AG04449 (cell line): Measurements from ENCODE around the gene LCOR.

ENCODE experiments used
- CTCF ChIA-PET: fragments of 350-600 bp; formaldehyde crosslinking; extraction: SDS; loops from one replicate; lab custom pipeline; 2021; ENCODE audit warnings: antibody characterized with exemption; lab: Yijun Ruan, JAX
- POLR2A ChIA-PET: fragments of 400-600, 350-600 bp; formaldehyde crosslinking; extraction: SDS; loops from one replicate; lab custom pipeline; 2020; ENCODE audit warnings: antibody characterized with exemption, inconsistent platforms; lab: Yijun Ruan, JAX
- DNase-seq: peaks from one replicate; pipeline ENCODE4 v3.0.0-alpha.2; 2010; ENCODE audit warnings: low read depth, low spot score
- H3K4me3 ChIP-seq: 2 replicates; pipeline ENCODE4 v1.5.1; 2011; ENCODE audit warnings: low read depth, mild to moderate bottlenecking, control low read depth, low read length
- CTCF ChIP-seq: IDR thresholded peaks from one replicate; pipeline ENCODE4 v1.5.1; 2011; ENCODE audit warnings: mild to moderate bottlenecking, moderate library complexity, low read length, control low read depth, inconsistent platforms; ENCODE audit not compliant: insufficient read depth; ENCODE audit errors: missing control alignments

Gene LCOR

GRCh38 chr10:96890580-96890979 lies 58.5 kb downstream of the LCOR start:
- no peak for DNase-seq
- no peak overlapping the region for H3K4me3 ChIP-seq
- no peak for TF ChIP-seq CTCF
- POLR2A ChIA-PET: interaction anchor here (0.7 kb wide), 1 partner anchor 30 kb away, joined by 3 read pairs; no protein-coding TSS in a partner anchor
- CTCF ChIA-PET: no interaction called here

GRCh38 chr10:96891840-96892239 lies 59.7 kb downstream of the LCOR start:
- no peak for DNase-seq
- H3K4me3 ChIP-seq: no peak overlapping the region
- ChIA-PET CTCF (no interaction called here), POLR2A (no interaction called here)
- TF ChIP-seq CTCF: no peak

- ChIA-PET CTCF (interaction anchor here (2.4 kb wide), 1 partner anchor 15 kb away, joined by 9 read pairs; no protein-coding TSS in a partner anchor), POLR2A (no interaction called here)
Measured at GRCh38 chr10:96895662-96896424, 63.7 kb downstream of the LCOR start.

GRCh38 chr10:96896884-96897589 lies 64.9 kb downstream of the LCOR start:
- H3K4me3 ChIP-seq: no peak overlapping the region
- no peak for DNase-seq
- TF ChIP-seq CTCF: no peak
- CTCF ChIA-PET: interaction anchor here (1.3 to 2.4 kb wide), 2 partner anchors 13 to 313 kb away, joined by 3 to 9 read pairs; no protein-coding TSS in a partner anchor
- POLR2A ChIA-PET: no interaction called here

More at GRCh38 chr10:96895662-96896424, 63.7 kb downstream of the LCOR start:
- TF ChIP-seq CTCF: no peak
- no peak for DNase-seq
- H3K4me3 ChIP-seq: no peak overlapping the region

GRCh38 chr10:96902117-96902516 lies 70.0 kb downstream of the LCOR start:
- CTCF ChIA-PET: interaction anchor here (1.8 kb wide), 1 partner anchor 9 kb away, joined by 11 read pairs; no protein-coding TSS in a partner anchor
- no peak for DNase-seq
- no peak overlapping the region for H3K4me3 ChIP-seq
- TF ChIP-seq CTCF: no peak
- POLR2A ChIA-PET: no interaction called here
